Inflammatory macrophage (primary cell): ENCODE results near the gene ADPRS.

Experiments
- DNase-seq, 2 donors: peaks; one replicate each; pipeline ENCODE4 v3.0.0-alpha.2; 2020 to 2022

ADPRS gene

GRCh38 chr1:36109041-36109679 lies 20.5 kb downstream of the ADPRS start:
- DNase-seq, result no peak

DNA sequence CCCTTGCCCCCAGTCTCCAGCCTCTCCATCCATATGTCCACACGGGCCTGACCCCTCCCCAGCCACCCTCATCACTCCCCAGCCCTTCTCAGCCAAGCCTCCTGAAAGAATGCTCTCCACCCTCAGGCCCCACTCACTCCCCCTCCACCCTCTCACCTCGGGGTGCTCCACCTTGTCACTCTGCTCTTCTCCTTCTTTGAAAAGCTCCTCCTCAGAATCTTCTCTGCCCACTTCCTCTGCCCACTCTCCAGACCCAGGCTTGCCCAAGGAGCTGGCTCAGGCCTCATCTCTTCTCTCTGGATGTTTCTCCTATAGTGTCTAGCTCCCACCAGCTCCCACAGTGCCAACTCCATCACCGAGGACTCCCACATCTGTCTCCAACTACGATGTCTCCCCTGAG lies 22.5 kb downstream of the ADPRS start:
- no peak for DNase-seq

GRCh38 chr1:36112823-36113222 lies 24.1 kb downstream of the ADPRS start:
- no peak for DNase-seq

GRCh38 chr1:36114371-36114770 lies 25.7 kb downstream of the ADPRS start:
- no peak for DNase-seq

- DNase-seq, result no peak
Measured at GRCh38 chr1:36115200-36115669, 26.5 kb downstream of the ADPRS start.

DNA sequence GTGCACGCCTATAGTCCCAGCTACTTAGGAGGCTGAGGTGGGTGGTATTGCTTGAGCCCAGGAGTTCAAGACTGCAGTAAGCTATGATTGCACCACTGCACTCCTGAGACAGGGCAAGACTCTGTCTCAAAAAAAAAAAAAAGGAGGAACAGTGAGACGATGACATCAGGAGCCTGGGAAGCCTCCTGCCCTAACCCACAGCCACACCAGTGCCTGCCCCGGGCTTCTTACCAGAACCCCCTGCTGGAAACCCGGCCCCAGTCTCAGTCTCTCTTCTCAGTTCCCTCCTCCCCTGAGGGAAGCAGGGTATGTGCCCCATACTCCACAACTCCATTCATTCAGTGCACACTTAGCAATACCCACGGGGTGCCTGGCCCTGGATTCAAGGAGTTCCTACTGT lies 27.2 kb downstream of the ADPRS start:
- peak; percentile 77 to 82 for DNase-seq

- DNase-seq, result no peak
Measured at GRCh38 chr1:36116901-36117300, 28.2 kb downstream of the ADPRS start.

GRCh38 chr1:36118447-36119204 lies 29.9 kb downstream of the ADPRS start:
- no peak for DNase-seq

GRCh38 chr1:36119456-36119855 lies 30.8 kb downstream of the ADPRS start:
- DNase-seq, result peak; percentile 72 to 89

- DNase-seq, result peak; percentile 52 to 89
Measured at GRCh38 chr1:36122062-36123030, 33.7 kb downstream of the ADPRS start.

DNA sequence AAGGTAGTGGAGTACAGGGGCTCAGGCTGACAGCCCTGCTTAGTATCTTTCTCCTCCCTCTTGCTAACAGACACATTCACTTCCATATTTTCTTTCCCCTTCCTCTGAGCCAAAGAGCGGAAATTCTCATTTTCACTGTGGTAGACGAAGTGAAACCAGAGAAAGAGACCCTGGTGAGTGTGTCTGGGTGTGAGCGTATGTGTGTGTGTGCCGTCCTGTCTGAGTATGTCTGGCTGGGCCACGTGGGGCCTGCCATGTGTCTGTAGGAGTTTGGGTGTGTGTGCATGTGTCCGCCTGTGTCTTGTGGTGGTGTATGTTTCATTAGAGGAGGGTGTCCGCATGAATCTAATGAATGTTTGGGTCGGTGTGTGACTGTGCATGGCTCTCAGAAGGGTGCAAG lies 34.7 kb downstream of the ADPRS start:
- DNase-seq, result peak; percentile 86 to 93

DNA sequence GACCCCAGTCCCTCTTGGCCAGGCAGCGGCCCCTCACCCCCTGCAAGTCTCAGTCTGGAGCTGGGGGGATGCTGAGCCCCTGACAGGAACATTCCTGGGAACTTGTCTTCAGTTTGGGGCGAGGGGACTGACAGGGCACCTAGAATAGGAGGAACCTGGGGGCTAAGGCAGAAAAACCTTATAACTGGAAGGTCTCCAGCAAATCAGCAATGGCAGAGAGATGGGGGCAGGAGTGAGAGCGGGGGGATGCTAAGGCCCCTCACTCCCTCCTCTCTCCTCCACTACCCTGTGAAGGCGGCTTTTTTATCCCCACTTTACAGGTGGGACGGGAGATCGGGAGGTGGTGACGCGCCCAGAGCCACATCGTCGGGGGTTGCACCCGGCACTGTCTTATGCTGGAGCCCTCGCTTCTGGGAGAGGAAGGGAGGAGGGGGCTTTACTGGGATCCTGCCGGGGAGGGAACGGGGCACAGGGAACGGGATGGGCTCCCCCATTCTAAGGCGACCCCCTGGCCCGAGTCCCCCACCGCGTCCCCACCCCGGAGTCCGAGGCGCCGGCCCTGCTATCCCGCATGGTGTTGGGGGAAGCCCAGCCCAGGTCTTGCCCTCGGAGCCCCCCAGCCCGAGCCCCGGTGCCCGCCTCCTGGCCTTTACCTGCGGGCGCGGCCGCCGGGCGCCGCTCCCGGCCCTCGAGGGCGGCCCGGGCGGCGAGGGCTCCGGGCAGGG lies 35.9 kb downstream of the ADPRS start:
- no peak for DNase-seq

GRCh38 chr1:36125129-36125991 lies 36.7 kb downstream of the ADPRS start, which contains the start of gene COL8A2:
TSS of gene COL8A2 (minus strand) at chr1:36125222. CDS start at chr1:36100242, 24,980 bp downstream.
- peak; percentile 10 to 53 for DNase-seq

DNA sequence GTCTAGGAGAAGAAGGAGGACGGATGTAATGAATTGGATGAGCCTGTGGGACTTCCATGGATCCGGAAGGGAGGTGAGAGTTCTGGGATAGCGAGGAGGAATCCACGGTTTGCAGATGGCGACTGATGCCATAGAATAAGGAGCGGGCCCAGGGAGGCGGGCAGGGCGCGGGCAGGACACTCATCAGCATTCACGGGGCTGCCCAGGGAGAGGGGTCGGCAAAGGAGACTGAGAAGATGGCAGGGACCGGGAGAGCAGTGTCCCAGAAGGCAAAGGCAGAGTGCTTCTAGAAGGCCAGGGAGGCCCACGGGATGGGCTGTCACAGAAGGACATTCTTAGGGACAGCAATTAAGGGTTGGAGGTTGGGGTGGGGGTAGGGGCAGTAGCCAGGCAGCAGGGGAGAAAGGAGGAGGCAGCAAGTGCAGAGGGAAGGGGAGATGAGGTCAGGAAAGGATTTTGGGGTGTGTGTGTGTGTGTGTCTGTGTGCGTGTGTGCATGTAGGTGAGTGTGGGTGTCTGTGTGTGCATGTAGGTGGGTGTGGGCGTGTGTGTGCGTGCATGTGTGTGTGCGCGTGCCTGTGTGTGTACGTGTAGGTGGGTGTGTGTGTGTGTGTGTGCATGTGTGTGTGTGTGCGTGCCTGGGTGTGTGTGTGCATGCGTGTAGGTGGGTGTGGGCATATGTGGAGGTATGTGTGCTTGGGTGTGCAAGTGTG lies 37.5 kb downstream of the ADPRS start:
- no peak for DNase-seq

GRCh38 chr1:36126797-36127500 lies 38.3 kb downstream of the ADPRS start:
- no peak for DNase-seq

DNA sequence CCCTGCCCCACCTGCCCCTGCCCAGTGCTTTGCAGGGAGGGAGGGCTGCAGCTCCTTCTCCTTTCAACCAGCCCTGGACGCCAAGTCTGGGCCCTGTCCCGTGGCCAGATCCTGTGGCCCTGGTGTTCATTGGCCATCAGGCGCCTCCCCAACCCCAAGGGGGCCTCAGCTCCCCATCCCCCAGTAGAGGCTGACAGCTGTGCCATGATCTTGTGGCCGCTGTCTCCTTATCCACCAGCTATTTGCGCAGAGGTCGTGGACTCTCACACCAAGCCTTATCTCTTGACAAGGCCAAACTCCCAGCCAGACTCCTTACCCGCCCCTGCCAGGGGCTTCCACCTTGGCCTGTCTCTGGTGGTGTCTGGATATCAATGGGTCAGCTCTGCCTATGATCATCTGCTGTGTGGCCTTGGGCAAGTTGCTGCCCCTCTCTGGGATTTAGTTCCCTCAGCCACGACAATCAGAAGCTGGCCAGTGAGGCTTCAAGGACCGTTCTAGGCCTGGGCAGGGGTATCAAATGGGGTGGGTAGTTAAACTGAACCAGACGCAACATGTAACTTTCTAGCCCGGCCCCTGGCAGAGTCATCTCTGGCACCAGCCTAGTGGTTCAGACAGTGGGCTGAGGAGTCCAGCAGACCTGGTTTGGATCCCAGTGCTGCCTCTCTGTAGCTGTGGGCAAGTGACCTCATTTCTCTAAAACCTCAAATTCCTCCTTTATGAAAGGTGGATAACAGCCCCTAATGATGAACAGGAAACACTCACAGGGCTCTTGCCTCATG lies 39.6 kb downstream of the ADPRS start:
- no peak for DNase-seq

DNA sequence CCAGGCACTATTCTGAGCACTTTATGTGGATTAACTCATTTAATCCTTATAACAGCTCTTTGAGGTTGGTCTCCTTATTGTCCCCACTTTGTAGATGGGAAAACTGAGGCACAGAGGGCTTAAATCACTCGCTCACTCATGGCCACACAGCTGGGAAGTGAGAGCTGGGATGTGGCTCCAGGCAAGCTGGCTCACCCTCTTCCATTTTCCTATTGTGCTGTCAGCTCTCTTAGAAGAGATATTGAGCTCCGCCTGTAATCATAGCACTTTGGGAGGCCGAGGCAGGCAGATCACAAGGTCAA lies 40.2 kb downstream of the ADPRS start:
- DNase-seq, result no peak

GRCh38 chr1:36132029-36132428 lies 43.3 kb downstream of the ADPRS start:
- DNase-seq, result no peak

GRCh38 chr1:36133484-36133883 lies 44.8 kb downstream of the ADPRS start:
- DNase-seq, result peak; percentile 69 to 77
